Fibroblast of pulmonary artery (primary cell): Measurements from ENCODE around the gene AGAP1.
A peak's percentile ranks its signal among the peaks of the same experiment; 100 is the strongest.

Source experiments
- DNase-seq: peaks from one replicate; pipeline ENCODE4 v3.0.0-alpha.2; 2010; ENCODE audit warnings: low read depth
- H3K4me3 ChIP-seq: replicated peaks from 2 replicates; pipeline ENCODE4 v1.5.1; 2011; ENCODE audit warnings: low read depth, mild to moderate bottlenecking, control low read depth, low read length, moderate library complexity
- TF ChIP-seq, protein P1 (sequence below): IDR thresholded peaks from 2 replicates; pipeline ENCODE4 v1.5.1; 2011; ENCODE audit warnings: mild to moderate bottlenecking, control low read depth, low read length, inconsistent platforms; ENCODE audit errors: missing control alignments

The AGAP1 gene

DNA sequence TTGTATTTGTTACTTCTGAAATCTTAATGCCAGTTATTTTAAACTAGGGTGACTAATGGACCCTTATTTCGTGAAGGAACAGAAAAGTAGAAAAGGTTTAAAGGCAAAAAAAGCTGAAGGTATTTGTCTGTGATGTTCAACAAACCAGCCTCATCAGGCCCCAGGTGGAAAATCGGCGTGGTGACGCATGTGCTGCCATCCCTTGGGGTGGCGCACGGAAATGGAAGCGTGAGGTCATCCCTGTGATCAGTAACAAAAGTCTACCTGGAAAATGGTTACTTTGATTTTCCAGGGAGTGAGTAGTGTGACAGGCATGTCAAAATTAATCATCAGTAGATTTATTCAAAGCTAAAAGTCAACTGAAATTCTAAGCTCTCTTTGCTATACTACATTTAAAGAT, 361.2 kb downstream of the AGAP1 start:
- TF ChIP-seq, protein P1, sequence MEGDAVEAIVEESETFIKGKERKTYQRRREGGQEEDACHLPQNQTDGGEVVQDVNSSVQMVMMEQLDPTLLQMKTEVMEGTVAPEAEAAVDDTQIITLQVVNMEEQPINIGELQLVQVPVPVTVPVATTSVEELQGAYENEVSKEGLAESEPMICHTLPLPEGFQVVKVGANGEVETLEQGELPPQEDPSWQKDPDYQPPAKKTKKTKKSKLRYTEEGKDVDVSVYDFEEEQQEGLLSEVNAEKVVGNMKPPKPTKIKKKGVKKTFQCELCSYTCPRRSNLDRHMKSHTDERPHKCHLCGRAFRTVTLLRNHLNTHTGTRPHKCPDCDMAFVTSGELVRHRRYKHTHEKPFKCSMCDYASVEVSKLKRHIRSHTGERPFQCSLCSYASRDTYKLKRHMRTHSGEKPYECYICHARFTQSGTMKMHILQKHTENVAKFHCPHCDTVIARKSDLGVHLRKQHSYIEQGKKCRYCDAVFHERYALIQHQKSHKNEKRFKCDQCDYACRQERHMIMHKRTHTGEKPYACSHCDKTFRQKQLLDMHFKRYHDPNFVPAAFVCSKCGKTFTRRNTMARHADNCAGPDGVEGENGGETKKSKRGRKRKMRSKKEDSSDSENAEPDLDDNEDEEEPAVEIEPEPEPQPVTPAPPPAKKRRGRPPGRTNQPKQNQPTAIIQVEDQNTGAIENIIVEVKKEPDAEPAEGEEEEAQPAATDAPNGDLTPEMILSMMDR, result no peak
- DNase-seq, result no peak
- H3K4me3 ChIP-seq, result no peak overlapping the region

- TF ChIP-seq, protein P1, result no peak
- DNase-seq, result no peak
Observed at GRCh38 chr2:235856151-235856854, 362.5 kb downstream of the AGAP1 start.

DNA sequence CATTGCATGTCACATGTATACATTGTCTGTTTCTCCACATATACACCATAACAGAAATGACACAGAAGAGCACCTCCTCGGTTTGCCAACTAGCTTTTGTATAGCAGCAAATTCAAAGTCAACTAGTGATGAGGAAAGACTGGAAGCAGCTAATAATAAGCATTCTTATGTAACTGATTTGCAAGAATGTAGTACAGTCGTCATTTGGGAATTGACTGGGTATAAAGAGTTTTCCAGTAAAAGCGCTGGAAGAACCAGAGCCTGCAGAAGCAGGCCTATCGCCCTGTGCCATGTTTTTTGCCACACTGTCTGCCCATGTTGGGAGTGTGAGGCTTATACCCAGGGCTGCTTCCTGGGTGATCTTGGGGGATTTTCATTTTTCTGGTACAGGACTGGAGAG, 363.8 kb downstream of the AGAP1 start:
- TF ChIP-seq, protein P1, result no peak
- peak; percentile 40 for DNase-seq
- H3K4me3 ChIP-seq, result no peak overlapping the region

More at GRCh38 chr2:235856151-235856854, 362.5 kb downstream of the AGAP1 start:
- no peak overlapping the region for H3K4me3 ChIP-seq

GRCh38 chr2:235858881-235859280, 365.0 kb downstream of the AGAP1 start:
- TF ChIP-seq, protein P1, result no peak
- H3K4me3 ChIP-seq, result no peak overlapping the region
- no peak for DNase-seq

DNA sequence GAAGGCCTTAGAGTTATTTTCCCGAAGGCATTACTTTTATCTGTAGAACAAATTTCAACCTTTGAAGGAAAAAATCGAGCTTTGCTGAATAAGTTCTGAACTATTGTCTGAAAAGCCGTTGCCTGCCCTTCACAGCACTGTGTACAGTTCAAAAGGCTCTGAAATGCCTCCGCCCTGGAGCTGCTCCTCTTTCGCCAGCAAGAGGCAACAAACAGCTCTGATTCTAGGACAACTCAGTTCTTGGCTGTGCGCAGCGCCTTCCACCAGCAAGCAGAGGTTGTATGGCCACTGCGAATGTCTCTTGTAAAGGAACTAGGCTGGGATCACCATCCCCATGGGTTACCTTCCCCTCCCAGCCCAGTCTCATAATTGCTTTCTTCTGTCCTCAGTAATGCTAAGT, 365.8 kb downstream of the AGAP1 start:
- no peak overlapping the region for H3K4me3 ChIP-seq
- TF ChIP-seq, protein P1, result no peak
- DNase-seq, result peak; percentile 69

DNA sequence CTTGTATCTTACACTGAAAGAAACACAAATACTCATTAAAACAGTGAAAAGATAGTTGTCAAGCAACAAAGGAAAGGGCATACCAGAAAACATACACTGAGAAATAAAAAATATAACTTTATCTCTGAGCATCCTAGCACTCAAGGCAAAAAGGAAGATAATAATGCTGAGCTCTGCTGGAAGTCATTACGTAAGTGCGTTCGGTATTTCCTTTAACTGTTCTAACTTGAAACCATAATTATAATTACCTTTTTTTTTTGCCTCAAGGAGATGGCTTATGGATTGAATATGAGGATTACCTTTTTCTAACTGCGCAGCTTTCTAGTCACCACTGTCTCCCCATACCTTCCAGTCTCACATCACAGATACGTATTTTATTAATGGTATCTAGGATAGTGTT, 366.3 kb downstream of the AGAP1 start:
- peak; percentile 68 for DNase-seq

More for the DNA sequence above, 366.3 kb downstream of the AGAP1 start:
- no peak overlapping the region for H3K4me3 ChIP-seq
- TF ChIP-seq, protein P1, result no peak
